HCT116 (cell line): Measurements from ENCODE around the gene ALOXE3. TPM values are rescaled to one million over a fixed set of nuclear protein-coding genes. Genes with fewer than 3 reads are reported as not detected.
A peak's percentile ranks its signal among the peaks of the same experiment; 100 is the strongest.

ENCODE experiments used
- ATAC-seq: fragments of 200-7000 bp; cut with Tn5 transposase; 2 replicates; pipeline ENCODE4 v1.9.1; 2020; ENCODE audit warnings: mild to moderate bottlenecking, moderate library complexity
- BruUV-seq: library from RNA; stranded (reverse); fragments of 400-500 nt; replicated peaks from 2 replicates; lab custom pipeline; 2021; lab: Mats Ljungman, UMichigan
- CTCF ChIA-PET: fragments of 300-600 bp; sonication (Branson Sonifier 250); formaldehyde crosslinking; loops from one replicate; lab custom pipeline; 2021; ENCODE audit warnings: antibody characterized with exemption; lab: Charles Lee
- POLR2A ChIA-PET: fragments of 300-600, 350-600 bp; sonication (Branson Sonifier 250); formaldehyde crosslinking; loops from one replicate; lab custom pipeline; 2021; ENCODE audit warnings: antibody characterized with exemption; lab: Charles Lee
- RAD21 ChIA-PET, 2 experiments: fragments of 300-600 bp; sonication (Branson Sonifier 250); formaldehyde crosslinking; loops; one replicate each; lab custom pipeline; 2023; ENCODE audit warnings: low total read pairs in 2 of 2; ENCODE audit not compliant: uncharacterized antibody in 2 of 2, unreplicated experiment in 2 of 2, low non-redundant PET in 1 of 2; lab: Charles Lee
- DNase-seq: peaks from one replicate; pipeline ENCODE4 v3.0.0-alpha.2; 2010; ENCODE audit warnings: low read depth, low spot score
- H2AFZ ChIP-seq: fragments of 200-600 bp; shearing (Covaris generic), sonication (generic); 2 replicates; pipeline ENCODE4 v1.6.1; 2017; ENCODE audit warnings: low read depth, mixed run types, mixed read lengths, antibody characterized with exemption, low read length; ENCODE audit not compliant: poor library complexity, severe bottlenecking
- H3K27ac ChIP-seq: 2 replicates; pipeline ENCODE4 v1.5.1; 2012; ENCODE audit warnings: low read depth, low read length
- H3K27me3 ChIP-seq: fragments of 200-600 bp; sonication (generic); 2 replicates; pipeline ENCODE4 v1.6.1; 2016; ENCODE audit warnings: mixed run types, low read length, mixed read lengths; ENCODE audit not compliant: insufficient read depth
- H3K36me3 ChIP-seq, 2 experiments: fragments of 200-500 bp in 1 of 2; fragments of 200-600 bp in 1 of 2; sonication (Bioruptor generic) in 1 of 2; sonication (generic) in 1 of 2; 2 replicates each; pipeline versions ENCODE4 v1.5.1 to v1.6.1; 2014 to 2016; ENCODE audit warnings: low read length in 2 of 2, inconsistent platforms in 1 of 2, mixed read lengths in 1 of 2, mixed run types in 1 of 2; ENCODE audit not compliant: insufficient read depth in 2 of 2, control insufficient read depth in 1 of 2
- H3K4me1 ChIP-seq, 2 experiments: fragments of 200-600 bp in 1 of 2; sonication (generic) in 1 of 2; 2 replicates each; pipeline versions ENCODE4 v1.5.1 to v1.6.1; 2012 to 2017; ENCODE audit warnings: low read length in 2 of 2, inconsistent platforms in 1 of 2, mild to moderate bottlenecking in 1 of 2, mixed read lengths in 1 of 2, mixed run types in 1 of 2, moderate library complexity in 1 of 2; ENCODE audit not compliant: insufficient read depth in 2 of 2, control insufficient read depth in 1 of 2
- H3K4me2 ChIP-seq: fragments of 200-600 bp; sonication (generic); 2 replicates; pipeline ENCODE4 v1.6.1; 2017; ENCODE audit warnings: mixed run types, low read length, mixed read lengths
- H3K4me3 ChIP-seq, 2 experiments: fragments of 200-600 bp in 1 of 2; sonication (generic) in 1 of 2; replicated peaks in 1 of 2; 2 replicates each; pipeline ENCODE4 v1.5.1; 2011 to 2016; ENCODE audit warnings: low read length in 2 of 2, control low read depth in 1 of 2, low read depth in 1 of 2, mild to moderate bottlenecking in 1 of 2, mixed read lengths in 1 of 2, mixed run types in 1 of 2
- H3K79me2 ChIP-seq: fragments of 200-600 bp; sonication (generic); 2 replicates; pipeline ENCODE4 v1.6.1; 2017; ENCODE audit warnings: mild to moderate bottlenecking, mixed run types, low read length, moderate library complexity, mixed read lengths; ENCODE audit not compliant: insufficient read depth
- H3K9ac ChIP-seq: fragments of 200-600 bp; sonication (generic); 2 replicates; pipeline ENCODE4 v1.6.1; 2016; ENCODE audit warnings: low read length, mixed read lengths
- H3K9me2 ChIP-seq: fragments of 200-600 bp; sonication (generic), shearing (Covaris generic); 2 replicates; pipeline ENCODE4 v1.6.1; 2017; ENCODE audit warnings: mixed run types, mild to moderate bottlenecking, moderate library complexity; ENCODE audit not compliant: insufficient read depth
- H3K9me3 ChIP-seq, 2 experiments: fragments of 200-500 bp in 1 of 2; fragments of 200-600 bp in 1 of 2; sonication (Bioruptor generic) in 1 of 2; sonication (generic) in 1 of 2; 2 replicates each; pipeline ENCODE4 v1.6.1; 2014 to 2017; ENCODE audit warnings: low read length in 2 of 2, mixed read lengths in 2 of 2, inconsistent platforms in 1 of 2, low read depth in 1 of 2, mild to moderate bottlenecking in 1 of 2, mixed run types in 1 of 2, moderate library complexity in 1 of 2; ENCODE audit not compliant: control insufficient read depth in 1 of 2, insufficient read depth in 1 of 2
- H4K20me1 ChIP-seq: fragments of 200-600 bp; sonication (generic), shearing (Covaris generic); 2 replicates; pipeline ENCODE4 v1.6.1; 2017; ENCODE audit warnings: mixed run types, mild to moderate bottlenecking, moderate library complexity; ENCODE audit not compliant: insufficient read depth
- ATF3 ChIP-seq: IDR thresholded peaks from 2 replicates; pipeline ENCODE4 v1.6.1; 2012
- CTCF ChIP-seq, 3 experiments: fragments of 200-600 bp in 1 of 3; sonication (generic) in 1 of 3; IDR thresholded peaks in 2 of 3; conservative IDR thresholded peaks in 1 of 3; 2 replicates each; pipeline ENCODE4 v1.5.1; 2012 to 2017; ENCODE audit warnings: low read depth in 2 of 3, low read length in 2 of 3, antibody characterized with exemption in 1 of 3, borderline replicate concordance in 1 of 3, control low read depth in 1 of 3, mild to moderate bottlenecking in 1 of 3, mixed read lengths in 1 of 3, mixed run types in 1 of 3, moderate library complexity in 1 of 3; ENCODE audit not compliant: insufficient read depth in 1 of 3
- EGR1 ChIP-seq: IDR thresholded peaks from 2 replicates; pipeline ENCODE4 v1.6.1; 2012; ENCODE audit warnings: low read depth
- ELF1 ChIP-seq: IDR thresholded peaks from 2 replicates; pipeline ENCODE4 v1.6.1; 2012; ENCODE audit warnings: low read depth, borderline replicate concordance
- EZH2 ChIP-seq: fragments of 200-600 bp; sonication (generic); IDR thresholded peaks from 2 replicates; pipeline ENCODE4 v1.6.1; 2017; ENCODE audit warnings: antibody characterized with exemption, mixed run types
- FOSL1 ChIP-seq: IDR thresholded peaks from 2 replicates; pipeline ENCODE4 v1.6.1; 2012; ENCODE audit warnings: low read depth
- MAX ChIP-seq: IDR thresholded peaks from 2 replicates; pipeline ENCODE4 v1.6.1; 2012
- POLR2A ChIP-seq: IDR thresholded peaks from 2 replicates; pipeline ENCODE4 v1.7.0; 2011; ENCODE audit warnings: borderline replicate concordance; ENCODE audit not compliant: insufficient read depth, insufficient read length; ENCODE audit errors: extremely low read depth
- RAD21 ChIP-seq: IDR thresholded peaks from 2 replicates; pipeline ENCODE4 v1.6.1; 2012; ENCODE audit warnings: low read depth, mild to moderate bottlenecking
- REST ChIP-seq: IDR thresholded peaks from 2 replicates; pipeline ENCODE4 v1.6.1; 2012; ENCODE audit warnings: low read depth
- SIN3A ChIP-seq: IDR thresholded peaks from 2 replicates; pipeline ENCODE4 v1.6.1; 2012; ENCODE audit warnings: low read depth
- SP1 ChIP-seq: IDR thresholded peaks from 2 replicates; pipeline ENCODE4 v1.6.1; 2012; ENCODE audit warnings: low read depth
- SRF ChIP-seq: IDR thresholded peaks from 2 replicates; pipeline ENCODE4 v1.6.1; 2012; ENCODE audit warnings: low read depth
- YY1 ChIP-seq: IDR thresholded peaks from 2 replicates; pipeline ENCODE4 v1.6.1; 2011; ENCODE audit warnings: low read length, low read depth, moderate library complexity, mild to moderate bottlenecking; ENCODE audit not compliant: insufficient replicate concordance; ENCODE audit errors: extremely low read depth
- ZBTB33 ChIP-seq: IDR thresholded peaks from 2 replicates; pipeline ENCODE4 v1.6.1; 2011; ENCODE audit warnings: mild to moderate bottlenecking, low read length, moderate library complexity; ENCODE audit not compliant: insufficient replicate concordance; ENCODE audit errors: extremely low read depth
- ZNF274 ChIP-seq: fragments of 200-500 bp; sonication (Bioruptor generic); IDR thresholded peaks from 2 replicates; pipeline ENCODE4 v1.6.1; 2014; ENCODE audit warnings: mild to moderate bottlenecking, low read depth, low read length, inconsistent platforms
- intact Hi-C: fragments of 100-400 bp; cut with micrococcal nuclease; formaldehyde crosslinking; loops from 2 replicates; pipeline ENCODE4 v1.10.0; 2022
- total RNA-seq: library from RNA; stranded (reverse); gene quantifications from one replicate; pipeline ENCODE4 v1.2.1, GENCODE V29; 2021; ENCODE audit not compliant: unreplicated experiment

The ALOXE3 gene
- total RNA-seq, 1 experiment from 2014 or later = 3.5 TPM

GRCh38 chr17:8087075-8087951, 31.0 kb downstream of the ALOXE3 start, which contains the start of gene ALOX12B:
Gene ALOX12B, minus strand, starts transcription at chr17:8087716. Its CDS starts 274 bp downstream, at chr17:8087442.
- ChIA-PET POLR2A (interaction anchor here (0.7 to 2.1 kb wide), 2 partner anchors 8 to 290 kb away, joined by 5 to 7 read pairs; no protein-coding TSS in a partner anchor), RAD21 (no interaction called here), CTCF (interaction anchor here (0.9 to 1.2 kb wide), 2 partner anchors 8 to 14 kb away, joined by 3 to 5 read pairs; no protein-coding TSS in a partner anchor)
- ATAC-seq (peak; percentile 28; the same call in 1 of the 2 replicates), DNase-seq (no peak)
- H3K27me3 ChIP-seq = no peaks in the 10 kb centered on the region
- no peaks in the 10 kb centered on the region for H3K9me2 ChIP-seq
- H3K4me3 ChIP-seq = no peak within 1 kb of the TSS
- no peaks in the 10 kb centered on the region for H3K36me3 ChIP-seq
- H3K4me1 ChIP-seq = peaks cover 2 to 8% of the 10 kb centered on the region in 2 experiments; a peak in 2 of 4 replicates
- H4K20me1 ChIP-seq = no peaks in the 10 kb centered on the region
- no peak within 1 kb of the TSS for H2AFZ ChIP-seq
- no peaks in the 10 kb centered on the region for H3K79me2 ChIP-seq
- no peaks in the 10 kb centered on the region for H3K9me3 ChIP-seq
- no peak within 1 kb of the TSS for H3K9ac ChIP-seq
- intact Hi-C loops = no loop called here
- BruUV-seq = no TSS peak
- no peak within 1 kb of the TSS for H3K4me2 ChIP-seq
- peak within 1 kb of the TSS; percentile 26; the same call in 1 of the 2 replicates for H3K27ac ChIP-seq
- TF ChIP-seq ZBTB33 (no peak), FOSL1 (no peak), REST (no peak), EGR1 (no peak), YY1 (no peak), ELF1 (no peak), EZH2 (no peak), SRF (no peak), ATF3 (no peak), SP1 (no peak), MAX (no peak), SIN3A (no peak), RAD21 (no peak), POLR2A (no peak), ZNF274 (no peak), CTCF (IDR thresholded peaks at IDR 0.05 in 2 of 3, conservative IDR thresholded peaks at IDR 0.05 in 1 of 3; ENCODE audit: borderline replicate concordance in 1 of 3, insufficient read depth in 1 of 3, low read depth in 2 of 3, low read length in 2 of 3) (no peak)
